Measurements from ENCODE around the gene CD320. TPM values are rescaled to one million over a fixed set of nuclear protein-coding genes. Genes with fewer than 3 reads are reported as not detected.

Gene CD320
- total and polyA plus RNA-seq, 2 experiments from 2014 or later = 53.8 to 91.4 TPM

GRCh38 chr19:8255426-8256125 lies 52.6 kb downstream of the CD320 start:
- TF ChIP-seq EZH2 (IDR thresholded peaks at IDR 0.05; ENCODE audit: borderline replicate concordance) (no peak), EZH2phosphoT487 (IDR thresholded peaks at IDR 0.05; ENCODE audit: low read depth, severe bottlenecking, unreplicated experiment) (no peak), CTCF (IDR thresholded peaks at IDR 0.05; ENCODE audit: poor library complexity) (no peak)

GRCh38 chr19:8254286-8255001 lies 53.7 kb downstream of the CD320 start:
- 93% methylated on average over 11 of the region's 11 CpGs for WGBS (ENCODE audit: low lambda C conversion rate, missing lambda C conversion rate)
- no peak for DNase-seq (ENCODE audit: low spot score)
- H3K36me3 ChIP-seq (replicated peaks; ENCODE audit: insufficient read depth, low read depth) = no peaks in the 10 kb centered on the region
- H4K20me1 ChIP-seq (ENCODE audit: insufficient read depth, poor library complexity, severe bottlenecking) = no peaks in the 10 kb centered on the region
- H3K79me2 ChIP-seq = no peaks in the 10 kb centered on the region
- no peaks in the 10 kb centered on the region for H3K27me3 ChIP-seq
- H3K4me1 ChIP-seq (ENCODE audit: insufficient read depth) = no peaks in the 10 kb centered on the region
- H3K9me2 ChIP-seq (replicated peaks; ENCODE audit: insufficient read depth) = no peaks in the 10 kb centered on the region
- no peak overlapping the region for H3K4me3 ChIP-seq
- no peak overlapping the region for H3K4me2 ChIP-seq
- TF ChIP-seq CTCF (IDR thresholded peaks at IDR 0.05; ENCODE audit: poor library complexity) (no peak), EZH2phosphoT487 (IDR thresholded peaks at IDR 0.05; ENCODE audit: low read depth, severe bottlenecking, unreplicated experiment) (no peak), EZH2 (IDR thresholded peaks at IDR 0.05; ENCODE audit: borderline replicate concordance) (no peak)
- H3K27ac ChIP-seq = no peak overlapping the region
- H2AFZ ChIP-seq = no peak overlapping the region
- no peaks in the 10 kb centered on the region for H3K9me3 ChIP-seq (ENCODE audit: low read depth)

More at GRCh38 chr19:8255426-8256125, 52.6 kb downstream of the CD320 start:
- Histone ChIP-seq H2AFZ (no peak overlapping the region), H3K27ac (no peak overlapping the region), H3K4me1 (ENCODE audit: insufficient read depth) (no peaks in the 10 kb centered on the region), H4K20me1 (ENCODE audit: insufficient read depth, poor library complexity, severe bottlenecking) (no peaks in the 10 kb centered on the region), H3K79me2 (no peaks in the 10 kb centered on the region), H3K4me3 (no peak overlapping the region), H3K4me2 (no peak overlapping the region), H3K9me3 (ENCODE audit: low read depth) (no peaks in the 10 kb centered on the region), H3K27me3 (no peaks in the 10 kb centered on the region), H3K36me3 (replicated peaks; ENCODE audit: insufficient read depth, low read depth) (no peaks in the 10 kb centered on the region), H3K9me2 (replicated peaks; ENCODE audit: insufficient read depth) (no peaks in the 10 kb centered on the region)
- DNase-seq (ENCODE audit: low spot score) = no peak
- WGBS (ENCODE audit: low lambda C conversion rate, missing lambda C conversion rate) = 91% methylated on average over 17 of the region's 18 CpGs

- Histone ChIP-seq H3K36me3 (replicated peaks; ENCODE audit: insufficient read depth, low read depth) (no peaks in the 10 kb centered on the region), H3K79me2 (no peaks in the 10 kb centered on the region), H3K9me3 (ENCODE audit: low read depth) (no peaks in the 10 kb centered on the region), H3K4me3 (no peak overlapping the region), H2AFZ (no peak overlapping the region), H3K27me3 (no peaks in the 10 kb centered on the region), H3K9me2 (replicated peaks; ENCODE audit: insufficient read depth) (no peaks in the 10 kb centered on the region), H3K27ac (no peak overlapping the region), H4K20me1 (ENCODE audit: insufficient read depth, poor library complexity, severe bottlenecking) (no peaks in the 10 kb centered on the region), H3K4me1 (ENCODE audit: insufficient read depth) (no peaks in the 10 kb centered on the region), H3K4me2 (no peak overlapping the region)
- DNase-seq (ENCODE audit: low spot score) = no peak
- no peak for TF ChIP-seq EZH2 (IDR thresholded peaks at IDR 0.05; ENCODE audit: borderline replicate concordance)
- no peak for TF ChIP-seq CTCF (IDR thresholded peaks at IDR 0.05; ENCODE audit: poor library complexity)
- no peak for TF ChIP-seq EZH2phosphoT487 (IDR thresholded peaks at IDR 0.05; ENCODE audit: low read depth, severe bottlenecking, unreplicated experiment)
- WGBS (ENCODE audit: low lambda C conversion rate, missing lambda C conversion rate) = 79% methylated on average over 12 of the region's 12 CpGs
These were observed 54.5 kb downstream of the CD320 start for GRCh38 chr19:8253678-8254077.
